CD14-positive monocyte (primary cell): ENCODE results near the gene NUDT22. TPM values are rescaled to one million over a fixed set of nuclear protein-coding genes. Genes with fewer than 3 reads are reported as not detected.

ENCODE experiments used
- DNase-seq, 3 donors: peaks; one replicate each; pipeline ENCODE4 v3.0.0-alpha.2; 2011 to 2022
- H2AFZ ChIP-seq: 2 replicates; pipeline ENCODE4 v1.6.0; 2012; ENCODE audit warnings: mild to moderate bottlenecking, low read depth, low read length, inconsistent platforms; ENCODE audit not compliant: insufficient read depth, poor library complexity, severe bottlenecking
- H3K27ac ChIP-seq, 2 donors: 1 replicate in 1 of 2; 2 replicates in 1 of 2; pipeline ENCODE4 v1.5.1; 2012 to 2013; ENCODE audit warnings: low read length in 2 of 2, control low read depth in 1 of 2, inconsistent platforms in 1 of 2, low read depth in 1 of 2, mild to moderate bottlenecking in 1 of 2
- H3K27me3 ChIP-seq, 2 donors: one replicate each; pipeline versions ENCODE4 v1.6.0 to v1.6.1; 2011 to 2013; ENCODE audit warnings: low read length in 2 of 2; ENCODE audit not compliant: control insufficient read depth in 2 of 2, insufficient read depth in 2 of 2
- H3K36me3 ChIP-seq, 2 donors: replicated peaks in 1 of 2; 1 replicate in 1 of 2; 2 replicates in 1 of 2; pipeline versions ENCODE4 v1.5.1 to v1.6.1; 2012 to 2013; ENCODE audit warnings: low read length in 2 of 2, control low read depth in 1 of 2, inconsistent platforms in 1 of 2, mild to moderate bottlenecking in 1 of 2; ENCODE audit not compliant: insufficient read depth in 2 of 2, control insufficient read depth in 1 of 2
- H3K4me1 ChIP-seq, 2 donors: 1 replicate in 1 of 2; 2 replicates in 1 of 2; pipeline versions ENCODE4 v1.5.1 to v1.6.1; 2012 to 2013; ENCODE audit warnings: low read length in 2 of 2, control low read depth in 1 of 2, inconsistent platforms in 1 of 2, mild to moderate bottlenecking in 1 of 2, moderate library complexity in 1 of 2; ENCODE audit not compliant: insufficient read depth in 2 of 2, control insufficient read depth in 1 of 2
- H3K4me2 ChIP-seq: replicated peaks from 2 replicates; pipeline ENCODE3; 2012; ENCODE audit warnings: low read length, moderate library complexity, mild to moderate bottlenecking; ENCODE audit not compliant: poor library complexity, severe bottlenecking; ENCODE audit errors: extremely low read depth
- H3K4me3 ChIP-seq, 3 experiments: fragments of 200-600 bp in 1 of 3; sonication (generic) in 1 of 3; replicated peaks in 1 of 3; 1 replicate in 2 of 3; 2 replicates in 1 of 3; pipeline ENCODE4 v1.5.1; 2011 to 2013; ENCODE audit warnings: low read length in 3 of 3, mild to moderate bottlenecking in 3 of 3, control low read depth in 2 of 3, low read depth in 2 of 3, inconsistent platforms in 1 of 3, moderate library complexity in 1 of 3
- H3K79me2 ChIP-seq: 2 replicates; pipeline ENCODE4 v1.6.0; 2012; ENCODE audit warnings: mild to moderate bottlenecking, control low read depth, inconsistent platforms, low read length, moderate library complexity; ENCODE audit not compliant: insufficient read depth
- H3K9ac ChIP-seq: 2 replicates; pipeline ENCODE4 v1.6.0; 2017; ENCODE audit warnings: low read length, mild to moderate bottlenecking; ENCODE audit not compliant: insufficient read depth, poor library complexity, severe bottlenecking
- H3K9me3 ChIP-seq, 2 donors: replicated peaks in 1 of 2; 1 replicate in 1 of 2; 2 replicates in 1 of 2; pipeline versions ENCODE4 v1.5.1 to v1.6.1; 2012 to 2013; ENCODE audit warnings: low read length in 2 of 2, control low read depth in 1 of 2; ENCODE audit not compliant: control insufficient read depth in 1 of 2, insufficient read depth in 1 of 2
- H4K20me1 ChIP-seq: 2 replicates; pipeline ENCODE4 v1.6.0; 2012; ENCODE audit warnings: mild to moderate bottlenecking, low read length, control low read depth, moderate library complexity; ENCODE audit not compliant: insufficient read depth
- H3K27ac Mint-ChIP-seq, 7 donors: one replicate each; pipeline ENCODE4 v1.8.0; 2020; ENCODE audit warnings: mild to moderate bottlenecking in 7 of 7, mixed read lengths in 7 of 7, moderate library complexity in 6 of 7, inconsistent platforms in 2 of 7
- H3K27me3 Mint-ChIP-seq, 3 donors: one replicate each; pipeline ENCODE4 v1.8.0; 2021 to 2022; ENCODE audit warnings: low read depth in 3 of 3, mild to moderate bottlenecking in 3 of 3, mixed read lengths in 3 of 3, moderate library complexity in 3 of 3, inconsistent platforms in 1 of 3
- H3K36me3 Mint-ChIP-seq, 2 donors: one replicate each; pipeline ENCODE4 v1.8.0; 2020; ENCODE audit warnings: mixed read lengths in 2 of 2, inconsistent platforms in 1 of 2, mild to moderate bottlenecking in 1 of 2
- H3K4me1 Mint-ChIP-seq: one replicate; pipeline ENCODE4 v1.8.0; 2020; ENCODE audit warnings: mild to moderate bottlenecking, mixed read lengths
- H3K4me3 Mint-ChIP-seq, 2 donors: one replicate each; pipeline ENCODE4 v1.8.0; 2020; ENCODE audit warnings: mild to moderate bottlenecking in 2 of 2, mixed read lengths in 2 of 2, moderate library complexity in 1 of 2
- H3K9me3 Mint-ChIP-seq, 7 donors: one replicate each; pipeline ENCODE4 v1.8.0; 2020 to 2022; ENCODE audit warnings: mixed read lengths in 7 of 7, mild to moderate bottlenecking in 6 of 7, moderate library complexity in 6 of 7, inconsistent platforms in 2 of 7
- WGBS: methylation state at CpG from one replicate; pipeline ENCODE4 v1.1.5; 2013; ENCODE audit warnings: missing lambda C conversion rate; ENCODE audit not compliant: insufficient coverage; 5-methylcytosine and 5-hydroxymethylcytosine counted together
- intact Hi-C, 2 donors: fragments of 100-400 bp; cut with micrococcal nuclease; formaldehyde crosslinking; loops; one replicate each; pipeline versions ENCODE4 v1.15.0 to v1.15.1; 2023
- polyA plus RNA-seq, 3 donors: library from polyadenylated mRNA; depleted of rRNA in 1 of 3; unstranded in 2 of 3; stranded (reverse) in 1 of 3; fragments of 300-500 nt in 2 of 3; fragments of >200 nt in 1 of 3; fragmentation: Illumina TruSeq in 2 of 3; gene quantifications; 1 replicate in 2 of 3; 2 replicates in 1 of 3; pipeline ENCODE4 v1.2.3, GENCODE V29; 2012 to 2021
- TF ChIP-seq, protein P1 (sequence below): fragments of 200-600 bp; IDR thresholded peaks from one replicate; pipeline ENCODE4 v1.8.0; 2022; ENCODE audit warnings: antibody characterized with exemption, mild to moderate bottlenecking

NUDT22 gene
- polyA plus RNA-seq, 3 donors: 47.9 to 86.1 (median 56.1) TPM

DNA sequence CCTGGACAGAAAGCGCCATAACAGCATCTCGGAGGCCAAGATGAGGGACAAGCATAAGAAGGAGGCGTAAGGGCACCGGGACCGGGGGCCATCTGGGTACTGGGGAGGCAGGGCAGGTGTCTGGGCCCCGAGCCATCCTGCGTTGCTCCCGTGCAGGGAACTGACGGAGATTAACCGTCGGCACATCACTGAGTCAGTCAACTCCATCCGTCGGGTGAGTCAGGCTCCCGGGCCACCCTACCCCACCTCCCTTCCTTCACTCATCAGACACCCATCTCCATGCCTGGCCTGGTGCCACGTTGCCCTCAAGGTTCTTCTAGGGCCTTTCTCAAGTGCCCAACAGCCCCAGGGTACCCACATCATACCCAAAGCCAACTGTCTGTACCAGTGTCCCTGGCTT is 40.3 kb downstream of the NUDT22 start:
- Mint-ChIP-seq H3K27ac (peak overlapping the region in 2 of 7 donors; percentile 18 to 62), H3K4me1 (peaks cover 22% of the 10 kb centered on the region), H3K9me3 (no peaks in the 10 kb centered on the region), H3K27me3 (no peaks in the 10 kb centered on the region), H3K36me3 (peaks cover 39 to 53% of the 10 kb centered on the region in 2 donors), H3K4me3 (no peak overlapping the region)
- no peak overlapping the region for H3K4me3 ChIP-seq
- no peak for DNase-seq
- no peaks in the 10 kb centered on the region for H4K20me1 ChIP-seq
- H3K9me3 ChIP-seq: no peaks in the 10 kb centered on the region
- H3K36me3 ChIP-seq: peaks cover 52 to 53% of the 10 kb centered on the region in 2 donors
- H3K79me2 ChIP-seq: no peaks in the 10 kb centered on the region
- 100% methylated on average over 12 of the region's 15 CpGs for WGBS
- intact Hi-C loops: loop anchor here in 1 of 2 donors (5.0 kb wide), 1 partner anchor 36 kb away; the partner anchor contains the start of gene CATSPERZ
- H3K9ac ChIP-seq: no peak overlapping the region
- H2AFZ ChIP-seq: no peak overlapping the region
- no peak overlapping the region for H3K27ac ChIP-seq
- peaks cover 21 to 24% of the 10 kb centered on the region in 2 donors for H3K4me1 ChIP-seq
- TF ChIP-seq, protein P1, sequence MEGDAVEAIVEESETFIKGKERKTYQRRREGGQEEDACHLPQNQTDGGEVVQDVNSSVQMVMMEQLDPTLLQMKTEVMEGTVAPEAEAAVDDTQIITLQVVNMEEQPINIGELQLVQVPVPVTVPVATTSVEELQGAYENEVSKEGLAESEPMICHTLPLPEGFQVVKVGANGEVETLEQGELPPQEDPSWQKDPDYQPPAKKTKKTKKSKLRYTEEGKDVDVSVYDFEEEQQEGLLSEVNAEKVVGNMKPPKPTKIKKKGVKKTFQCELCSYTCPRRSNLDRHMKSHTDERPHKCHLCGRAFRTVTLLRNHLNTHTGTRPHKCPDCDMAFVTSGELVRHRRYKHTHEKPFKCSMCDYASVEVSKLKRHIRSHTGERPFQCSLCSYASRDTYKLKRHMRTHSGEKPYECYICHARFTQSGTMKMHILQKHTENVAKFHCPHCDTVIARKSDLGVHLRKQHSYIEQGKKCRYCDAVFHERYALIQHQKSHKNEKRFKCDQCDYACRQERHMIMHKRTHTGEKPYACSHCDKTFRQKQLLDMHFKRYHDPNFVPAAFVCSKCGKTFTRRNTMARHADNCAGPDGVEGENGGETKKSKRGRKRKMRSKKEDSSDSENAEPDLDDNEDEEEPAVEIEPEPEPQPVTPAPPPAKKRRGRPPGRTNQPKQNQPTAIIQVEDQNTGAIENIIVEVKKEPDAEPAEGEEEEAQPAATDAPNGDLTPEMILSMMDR: no peak
- no peaks in the 10 kb centered on the region for H3K27me3 ChIP-seq
- H3K4me2 ChIP-seq: no peak overlapping the region

DNA sequence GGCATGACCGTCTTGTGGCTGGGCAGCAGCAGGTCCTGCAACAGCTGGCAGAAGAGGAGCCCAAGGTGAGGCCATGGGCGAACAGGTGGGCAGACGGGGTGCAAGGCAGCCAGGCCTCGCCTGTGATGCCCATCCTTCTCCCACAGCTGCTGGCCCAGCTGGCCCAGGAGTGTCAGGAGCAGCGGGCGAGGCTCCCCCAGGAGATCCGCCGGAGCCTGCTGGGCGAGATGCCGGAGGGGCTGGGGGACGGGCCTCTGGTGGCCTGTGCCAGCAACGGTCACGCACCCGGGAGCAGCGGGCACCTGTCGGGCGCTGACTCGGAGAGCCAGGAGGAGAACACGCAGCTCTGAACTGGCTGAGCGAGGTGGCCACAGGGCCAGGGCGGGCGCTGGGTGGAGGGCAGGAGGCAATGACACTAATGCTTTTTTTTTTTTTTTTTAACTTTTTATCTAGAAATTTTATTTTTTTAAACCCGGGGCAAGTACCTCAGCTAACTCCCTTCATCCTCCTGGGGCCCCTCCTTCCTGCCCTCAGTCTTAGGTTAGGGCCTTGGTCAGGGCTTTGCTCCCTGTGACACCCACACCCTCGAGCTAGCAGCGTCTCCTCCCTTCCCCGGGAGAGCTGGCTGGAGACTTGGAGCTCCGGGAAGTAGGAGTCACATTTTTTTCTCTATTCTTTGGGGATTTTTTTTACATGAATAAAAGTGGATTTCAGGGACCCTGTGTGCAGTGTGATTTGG is 41.3 kb downstream of the NUDT22 start:
- Mint-ChIP-seq H3K4me3 (peak overlapping the region in 1 of 2 donors; percentile 98), H3K4me1 (peaks cover 29% of the 10 kb centered on the region), H3K9me3 (no peaks in the 10 kb centered on the region), H3K36me3 (peaks cover 32 to 43% of the 10 kb centered on the region in 2 donors), H3K27me3 (no peaks in the 10 kb centered on the region), H3K27ac (peak overlapping the region; percentile 96 to 99 (median 98))
- intact Hi-C loops: loop anchor here in 1 of 2 donors (5.0 kb wide), 1 partner anchor 35 kb away; the partner anchor contains the start of gene CATSPERZ
- H3K4me3 ChIP-seq: peak overlapping the region in 1 of 3 experiments; percentile 95
- WGBS: 96% methylated on average over 11 of the region's 27 CpGs
- TF ChIP-seq, protein P1: no peak
- H3K27ac ChIP-seq: peak overlapping the region; percentile 84 to 97
- peaks cover 29 to 34% of the 10 kb centered on the region in 2 donors for H3K4me1 ChIP-seq
- no peaks in the 10 kb centered on the region for H3K9me3 ChIP-seq
- no peaks in the 10 kb centered on the region for H4K20me1 ChIP-seq
- peak overlapping the region; percentile 36 for H2AFZ ChIP-seq
- peaks cover 42% of the 10 kb centered on the region in 2 donors for H3K36me3 ChIP-seq
- peak overlapping the region; percentile 89 for H3K4me2 ChIP-seq
- no peak overlapping the region for H3K9ac ChIP-seq
- peaks cover 8% of the 10 kb centered on the region for H3K79me2 ChIP-seq
- no peak for DNase-seq
- no peaks in the 10 kb centered on the region for H3K27me3 ChIP-seq
